ENCODE results near the gene DCDC2B.

The DCDC2B gene

DNA sequence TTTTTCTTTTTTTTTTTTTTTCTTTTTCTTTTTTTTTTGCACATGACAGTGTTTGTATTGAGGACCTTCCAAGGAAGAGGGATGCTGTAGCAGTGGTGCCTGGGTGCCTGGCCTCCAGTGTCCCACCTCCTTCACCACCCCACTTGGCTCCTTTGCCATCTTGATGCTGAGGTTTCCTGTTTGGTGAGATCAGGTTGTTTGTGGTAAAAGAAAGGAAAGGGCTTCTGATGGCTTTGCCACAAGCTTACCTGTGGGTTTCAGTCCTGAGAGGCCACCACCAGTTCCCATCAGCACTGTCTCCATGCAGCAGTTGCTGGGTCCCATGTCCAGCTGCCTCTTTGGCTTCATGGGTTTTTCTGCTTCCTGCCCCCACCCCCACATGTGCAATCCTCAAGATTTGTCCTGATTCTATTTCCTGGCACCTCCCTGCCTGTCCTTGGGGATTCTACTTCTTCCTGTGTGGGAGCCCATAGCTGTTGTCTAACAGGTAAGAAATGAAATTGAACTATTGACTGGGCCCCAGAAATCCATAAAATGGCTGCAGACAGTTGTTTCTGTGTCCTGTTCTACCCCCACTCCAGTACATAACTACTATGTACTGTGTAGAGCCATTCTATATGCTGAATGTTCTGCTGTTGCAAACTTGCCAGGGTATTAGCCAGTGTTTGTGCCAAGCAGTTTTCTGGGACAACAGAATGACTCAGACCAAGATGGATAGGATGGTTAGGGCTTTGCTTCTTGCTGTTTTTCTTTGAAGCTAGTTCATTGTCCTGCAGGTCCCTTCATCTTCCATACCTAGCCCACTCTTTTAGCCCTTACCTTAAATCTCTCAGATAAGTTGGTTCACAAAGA lies 12.7 kb upstream of the DCDC2B start:
- H3K4me3 ChIP-seq (ENCODE audit: low read depth, low read length) = no peak overlapping the region
- TF ChIP-seq, protein P1, sequence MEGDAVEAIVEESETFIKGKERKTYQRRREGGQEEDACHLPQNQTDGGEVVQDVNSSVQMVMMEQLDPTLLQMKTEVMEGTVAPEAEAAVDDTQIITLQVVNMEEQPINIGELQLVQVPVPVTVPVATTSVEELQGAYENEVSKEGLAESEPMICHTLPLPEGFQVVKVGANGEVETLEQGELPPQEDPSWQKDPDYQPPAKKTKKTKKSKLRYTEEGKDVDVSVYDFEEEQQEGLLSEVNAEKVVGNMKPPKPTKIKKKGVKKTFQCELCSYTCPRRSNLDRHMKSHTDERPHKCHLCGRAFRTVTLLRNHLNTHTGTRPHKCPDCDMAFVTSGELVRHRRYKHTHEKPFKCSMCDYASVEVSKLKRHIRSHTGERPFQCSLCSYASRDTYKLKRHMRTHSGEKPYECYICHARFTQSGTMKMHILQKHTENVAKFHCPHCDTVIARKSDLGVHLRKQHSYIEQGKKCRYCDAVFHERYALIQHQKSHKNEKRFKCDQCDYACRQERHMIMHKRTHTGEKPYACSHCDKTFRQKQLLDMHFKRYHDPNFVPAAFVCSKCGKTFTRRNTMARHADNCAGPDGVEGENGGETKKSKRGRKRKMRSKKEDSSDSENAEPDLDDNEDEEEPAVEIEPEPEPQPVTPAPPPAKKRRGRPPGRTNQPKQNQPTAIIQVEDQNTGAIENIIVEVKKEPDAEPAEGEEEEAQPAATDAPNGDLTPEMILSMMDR (IDR thresholded peaks at IDR 0.05; ENCODE audit: low read depth, low read length, missing control alignments) = no peak
- DNase-seq (ENCODE audit: low read depth) = no peak

DNA sequence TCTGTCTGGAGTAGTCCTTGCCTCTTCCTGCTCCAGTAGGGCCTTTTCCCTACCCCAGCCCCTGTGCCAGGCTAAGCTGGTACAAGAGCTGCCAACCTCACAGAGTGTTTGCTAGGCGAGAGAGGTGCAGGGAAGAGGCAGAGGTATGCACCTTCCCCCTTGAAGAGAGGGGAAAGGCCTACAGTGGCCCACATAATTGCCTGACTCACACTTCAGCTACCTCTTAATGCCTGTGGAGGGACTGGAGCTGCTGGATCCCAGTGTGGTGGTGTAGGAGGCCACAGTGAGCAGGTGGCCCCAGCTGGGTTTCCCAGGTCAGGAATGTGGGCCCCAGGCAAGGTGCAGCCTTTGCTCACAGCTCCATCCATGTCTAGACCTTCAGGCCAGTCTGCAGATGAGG lies 11.8 kb upstream of the DCDC2B start:
- H3K4me3 ChIP-seq (ENCODE audit: low read depth, low read length) = no peak overlapping the region
- TF ChIP-seq, protein P1 (IDR thresholded peaks at IDR 0.05; ENCODE audit: low read depth, low read length, missing control alignments) = no peak
- no peak for DNase-seq (ENCODE audit: low read depth)

DNA sequence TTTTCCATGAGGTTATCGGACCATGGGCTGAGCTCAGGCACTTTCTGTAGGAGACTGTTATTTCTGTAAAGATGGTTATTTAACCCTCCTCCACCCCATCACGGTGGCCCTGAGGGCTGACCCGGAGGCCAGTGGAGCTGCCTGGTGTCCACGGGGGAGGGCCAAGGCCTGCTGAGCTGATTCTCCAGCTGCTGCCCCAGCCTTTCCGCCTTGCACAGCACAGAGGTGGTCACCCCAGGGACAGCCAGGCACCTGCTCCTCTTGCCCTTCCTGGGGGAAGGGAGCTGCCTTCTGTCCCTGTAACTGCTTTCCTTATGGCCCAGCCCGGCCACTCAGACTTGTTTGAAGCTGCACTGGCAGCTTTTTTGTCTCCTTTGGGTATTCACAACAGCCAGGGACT lies 11.1 kb upstream of the DCDC2B start:
- H3K4me3 ChIP-seq (ENCODE audit: low read depth, low read length) = no peak overlapping the region
- TF ChIP-seq, protein P1 (IDR thresholded peaks at IDR 0.05; ENCODE audit: low read depth, low read length, missing control alignments) = no peak
- no peak for DNase-seq (ENCODE audit: low read depth)

DNA sequence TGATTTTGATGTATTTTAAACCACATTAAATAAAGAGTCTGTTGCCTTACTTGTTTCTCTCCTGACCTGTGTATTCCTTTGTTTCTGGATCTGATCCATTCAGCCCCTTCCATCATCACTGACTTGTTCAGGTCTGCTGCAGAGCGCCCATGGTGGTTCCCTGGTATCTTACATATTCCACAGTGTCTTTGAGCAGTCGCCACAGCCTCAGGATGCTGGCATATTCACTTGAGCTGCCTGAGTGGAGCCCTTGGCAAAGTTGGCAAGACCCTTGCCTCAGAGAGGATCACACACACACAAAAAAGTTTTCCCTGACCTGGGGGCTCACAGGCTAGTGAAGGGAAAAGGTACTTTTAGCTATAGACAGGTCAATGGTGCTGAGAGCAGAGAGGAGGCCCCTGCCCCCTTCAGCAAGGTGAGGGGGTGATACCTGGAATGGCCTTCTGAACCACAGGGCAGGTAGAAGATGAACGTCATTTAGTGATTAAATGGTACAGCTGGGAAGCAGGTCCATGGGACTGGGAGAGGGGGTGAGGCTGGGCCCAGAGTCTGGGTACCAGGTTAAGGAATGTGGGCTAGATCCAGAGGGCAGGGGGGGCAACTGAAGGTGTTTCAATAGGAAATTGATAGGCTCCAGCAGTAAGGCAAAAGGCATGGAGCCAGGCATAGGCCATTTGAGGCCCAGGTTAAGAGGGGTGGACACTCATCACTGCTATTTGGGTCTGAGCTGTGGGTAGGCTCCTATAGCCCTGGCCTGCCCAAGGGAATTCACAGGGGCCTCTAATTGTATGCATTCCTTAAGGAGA lies 10.4 kb upstream of the DCDC2B start:
- DNase-seq (ENCODE audit: low read depth) = no peak
- no peak overlapping the region for H3K4me3 ChIP-seq (ENCODE audit: low read depth, low read length)
- TF ChIP-seq, protein P1 (IDR thresholded peaks at IDR 0.05; ENCODE audit: low read depth, low read length, missing control alignments) = no peak

DNA sequence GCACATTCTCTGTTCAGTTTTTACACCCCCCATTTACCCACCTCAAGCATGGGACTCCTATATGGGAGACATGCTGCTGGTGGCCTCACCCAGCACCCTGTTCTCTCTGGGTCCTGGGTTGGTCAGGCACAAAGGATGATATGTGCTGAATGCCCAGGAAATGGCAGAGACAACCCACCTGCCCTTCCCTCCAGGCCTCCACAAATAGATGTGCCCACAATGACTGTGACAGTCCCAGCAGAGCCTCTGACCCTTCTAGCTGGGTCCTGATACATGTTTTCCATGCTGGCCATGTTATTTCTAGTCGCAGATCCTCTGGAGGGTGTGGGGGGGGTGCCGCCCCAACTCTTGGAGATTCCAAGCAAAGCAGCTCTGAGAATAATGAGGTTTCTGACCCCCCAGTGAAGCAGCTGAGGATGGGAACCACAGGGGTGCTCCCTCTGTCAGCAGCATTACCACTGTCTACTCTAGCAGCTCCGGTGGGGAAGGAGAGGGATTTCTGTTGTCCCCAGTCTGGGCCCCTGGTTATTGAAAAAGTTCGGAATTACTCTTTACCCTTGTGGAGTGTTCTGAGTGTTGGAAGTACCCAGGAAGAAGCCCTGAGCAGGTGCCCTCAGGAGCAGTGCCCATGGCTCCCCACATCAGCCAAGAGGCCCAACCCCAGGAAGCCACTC lies 9.7 kb upstream of the DCDC2B start:
- no peak for DNase-seq (ENCODE audit: low read depth)
- TF ChIP-seq, protein P1 (IDR thresholded peaks at IDR 0.05; ENCODE audit: low read depth, low read length, missing control alignments) = no peak
- no peak overlapping the region for H3K4me3 ChIP-seq (ENCODE audit: low read depth, low read length)

DNA sequence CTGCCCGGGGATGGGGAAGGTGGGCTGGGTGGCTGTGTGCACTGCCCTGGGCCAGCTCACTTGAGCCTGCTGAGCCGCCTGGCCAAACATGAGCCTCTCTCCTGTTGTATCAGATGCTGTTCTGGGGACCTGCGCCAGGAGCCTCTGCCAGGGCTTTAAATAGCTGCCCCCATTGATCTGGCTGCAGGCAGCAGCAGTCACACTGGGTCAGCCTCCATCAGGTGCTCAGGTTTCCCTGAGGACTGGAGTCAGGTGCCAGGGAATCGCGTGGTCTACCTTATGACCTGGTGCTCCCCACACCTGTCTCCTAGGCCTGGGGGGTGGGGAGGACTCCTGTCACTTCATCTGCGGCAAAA lies 9.2 kb upstream of the DCDC2B start:
- DNase-seq (ENCODE audit: low read depth) = no peak
- H3K4me3 ChIP-seq (ENCODE audit: low read depth, low read length) = peak overlapping the region; percentile 65; the same call in 1 of the 2 replicates
- TF ChIP-seq, protein P1 (IDR thresholded peaks at IDR 0.05; ENCODE audit: low read depth, low read length, missing control alignments) = no peak
